Hepatocyte (in vitro differentiated cells): ENCODE results near the gene MEF2C. TPM values are rescaled to one million over a fixed set of nuclear protein-coding genes. Genes with fewer than 3 reads are reported as not detected.
"Not testable (repeated sequence)": the region's sequence is repeated elsewhere in the genome, so short reads cannot be mapped to it uniquely, and the experiment has no call there.

ENCODE experiments used
- DNase-seq: peaks from one replicate; pipeline ENCODE4 v3.0.0-alpha.2; 2016; ENCODE audit warnings: low spot score
- H2AFZ ChIP-seq: fragments of 200-600 bp; sonication (generic); 2 replicates; pipeline ENCODE4 v1.6.0; 2016; ENCODE audit warnings: antibody characterized with exemption, mild to moderate bottlenecking
- H3K27ac ChIP-seq: fragments of 200-600 bp; sonication (generic); 2 replicates; pipeline ENCODE4 v1.5.1; 2016; ENCODE audit warnings: mild to moderate bottlenecking
- H3K27me3 ChIP-seq: fragments of 200-600 bp; sonication (generic); 2 replicates; pipeline ENCODE4 v1.6.1; 2016
- H3K36me3 ChIP-seq: fragments of 200-600 bp; sonication (generic); replicated peaks from 2 replicates; pipeline ENCODE4 v1.5.1; 2016; ENCODE audit warnings: low read depth; ENCODE audit not compliant: insufficient read depth
- H3K4me1 ChIP-seq: fragments of 200-600 bp; sonication (generic); 2 replicates; pipeline ENCODE4 v1.5.1; 2016; ENCODE audit warnings: mild to moderate bottlenecking, moderate library complexity; ENCODE audit not compliant: insufficient read depth
- H3K4me2 ChIP-seq: fragments of 200-600 bp; sonication (generic); 2 replicates; pipeline ENCODE4 v1.6.0; 2016
- H3K4me3 ChIP-seq: fragments of 200-600 bp; sonication (generic); 2 replicates; pipeline ENCODE4 v1.5.1; 2016; ENCODE audit warnings: mild to moderate bottlenecking
- H3K79me2 ChIP-seq: fragments of 200-600 bp; sonication (generic); 2 replicates; pipeline ENCODE4 v1.6.0; 2017; ENCODE audit warnings: mild to moderate bottlenecking
- H3K9me2 ChIP-seq: fragments of 200-600 bp; sonication (generic); replicated peaks from 2 replicates; pipeline ENCODE4 v1.6.0; 2017; ENCODE audit warnings: mild to moderate bottlenecking; ENCODE audit not compliant: insufficient read depth
- H3K9me3 ChIP-seq: fragments of 200-600 bp; sonication (generic); 2 replicates; pipeline ENCODE4 v1.5.1; 2016; ENCODE audit warnings: low read depth, mild to moderate bottlenecking
- H4K20me1 ChIP-seq: fragments of 200-600 bp; sonication (generic); 2 replicates; pipeline ENCODE4 v1.6.0; 2016; ENCODE audit warnings: mild to moderate bottlenecking; ENCODE audit not compliant: insufficient read depth, poor library complexity, severe bottlenecking
- CTCF ChIP-seq: fragments of 200-600 bp; sonication (generic); IDR thresholded peaks from 2 replicates; pipeline ENCODE4 v1.5.1; 2016; ENCODE audit warnings: antibody characterized with exemption, mild to moderate bottlenecking; ENCODE audit not compliant: poor library complexity
- EZH2 ChIP-seq: fragments of 200-600 bp; sonication (generic); IDR thresholded peaks from 2 replicates; pipeline ENCODE4 v1.6.1; 2016; ENCODE audit warnings: antibody characterized with exemption, mild to moderate bottlenecking, borderline replicate concordance
- EZH2phosphoT487 ChIP-seq: fragments of 200-600 bp; sonication (generic); IDR thresholded peaks from one replicate; pipeline ENCODE4 v1.6.1; 2018; ENCODE audit warnings: antibody characterized with exemption, mild to moderate bottlenecking, low read depth, moderate library complexity; ENCODE audit not compliant: unreplicated experiment, severe bottlenecking
- WGBS: methylation state at CpG from one replicate; pipeline ENCODE4 v1.1.6; 2016; ENCODE audit warnings: low lambda C conversion rate; ENCODE audit errors: missing lambda C conversion rate; 5-methylcytosine and 5-hydroxymethylcytosine counted together
- polyA plus RNA-seq: library from polyadenylated mRNA; unstranded; fragments of >200 nt; fragmentation: Nextera tagmentation; extraction: Ambion mirVana; gene quantifications from 2 replicates; pipeline ENCODE4 v1.2.1, GENCODE V29; 2016
- total RNA-seq: library from RNA; depleted of rRNA; stranded (reverse); fragments of >200 nt; gene quantifications from 2 replicates; pipeline ENCODE4 v1.2.3, GENCODE V29; 2014

Gene MEF2C
- total and polyA plus RNA-seq, 2 experiments from 2014 or later: 5.9 to 14.6 TPM

- H3K9me2 ChIP-seq: no peaks in the 10 kb centered on the region
- no peak for DNase-seq
- no peak overlapping the region for H2AFZ ChIP-seq
- no peak overlapping the region for H3K4me3 ChIP-seq
- no peak overlapping the region for H3K27ac ChIP-seq
- H3K36me3 ChIP-seq: no peaks in the 10 kb centered on the region
- no peaks in the 10 kb centered on the region for H3K79me2 ChIP-seq
- no peaks in the 10 kb centered on the region for H3K4me1 ChIP-seq
- TF ChIP-seq EZH2phosphoT487 (no peak), EZH2 (no peak), CTCF (no peak)
- H3K9me3 ChIP-seq: no peaks in the 10 kb centered on the region
- H4K20me1 ChIP-seq: no peaks in the 10 kb centered on the region
- 76% methylated on average over 1 of the region's 1 CpG for WGBS
- H3K27me3 ChIP-seq: no peaks in the 10 kb centered on the region
- no peak overlapping the region for H3K4me2 ChIP-seq
Observed at GRCh38 chr5:88803309-88803708, 79.7 kb downstream of the MEF2C start.

- Histone ChIP-seq H3K27ac (no peak overlapping the region), H3K9me3 (no peaks in the 10 kb centered on the region), H3K9me2 (no peaks in the 10 kb centered on the region), H3K4me1 (no peaks in the 10 kb centered on the region), H3K27me3 (no peaks in the 10 kb centered on the region), H3K4me2 (no peak overlapping the region), H2AFZ (no peak overlapping the region), H3K4me3 (no peak overlapping the region), H3K36me3 (no peaks in the 10 kb centered on the region), H4K20me1 (no peaks in the 10 kb centered on the region), H3K79me2 (no peaks in the 10 kb centered on the region)
- WGBS: 70% methylated on average over 2 of the region's 2 CpGs
- no peak for DNase-seq
- TF ChIP-seq CTCF (no peak), EZH2phosphoT487 (no peak), EZH2 (no peak)
Observed at GRCh38 chr5:88799938-88800535, 82.9 kb downstream of the MEF2C start.

- not testable (repeated sequence) for DNase-seq, H3K27me3 ChIP-seq
- WGBS: 90% methylated on average over 7 of the region's 7 CpGs
Observed at GRCh38 chr5:88798933-88799332, 84.1 kb downstream of the MEF2C start.

GRCh38 chr5:88793797-88794196 is 89.2 kb downstream of the MEF2C start:
- not testable (repeated sequence) for H3K36me3 ChIP-seq, H3K27ac ChIP-seq, H2AFZ ChIP-seq, DNase-seq, H4K20me1 ChIP-seq, H3K9me2 ChIP-seq, H3K27me3 ChIP-seq, H3K9me3 ChIP-seq, H3K4me2 ChIP-seq, H3K4me1 ChIP-seq, H3K4me3 ChIP-seq, H3K79me2 ChIP-seq
- 82% methylated on average over 3 of the region's 3 CpGs for WGBS

More at GRCh38 chr5:88798933-88799332, 84.1 kb downstream of the MEF2C start:
- not testable (repeated sequence) for H3K36me3 ChIP-seq, H3K4me3 ChIP-seq, H3K9me3 ChIP-seq, H3K79me2 ChIP-seq, H3K27ac ChIP-seq, H2AFZ ChIP-seq, H3K9me2 ChIP-seq, H3K4me1 ChIP-seq, H4K20me1 ChIP-seq, H3K4me2 ChIP-seq
